Brain microvascular endothelial cell (primary cell): Measurements from ENCODE around the gene ANO8.

Source experiments
- DNase-seq: peaks from one replicate; pipeline ENCODE4 v3.0.0-alpha.2; 2020
- H3K27ac ChIP-seq: fragments of 250-450 bp; sonication (Bioruptor Pico); 2 replicates; pipeline ENCODE4 v1.5.1; 2020; ENCODE audit warnings: mild to moderate bottlenecking, moderate library complexity
- H3K27me3 ChIP-seq: fragments of 250-450 bp; sonication (Bioruptor Pico); replicated peaks from 2 replicates; pipeline ENCODE4 v1.5.1; 2020; ENCODE audit warnings: mild to moderate bottlenecking
- H3K36me3 ChIP-seq: fragments of 250-450 bp; sonication (Bioruptor Pico); replicated peaks from 2 replicates; pipeline ENCODE4 v1.5.1; 2020; ENCODE audit warnings: mild to moderate bottlenecking
- H3K4me3 ChIP-seq: 2 replicates; pipeline ENCODE4 v1.5.1; 2011; ENCODE audit warnings: low read depth, mild to moderate bottlenecking, control low read depth, low read length, moderate library complexity
- CTCF ChIP-seq: IDR thresholded peaks from 2 replicates; pipeline ENCODE4 v1.5.1; 2011; ENCODE audit warnings: low read depth, mild to moderate bottlenecking, moderate library complexity, low read length, control low read depth, inconsistent platforms; ENCODE audit errors: missing control alignments
- in situ Hi-C: cut with HindIII; loops from 2 replicates; pipeline ENCODE4 v1.10.0; 2017; ENCODE audit warnings: low sequenced_read_pairs, low pct_ligation_motif_present

ANO8 gene, protein sequence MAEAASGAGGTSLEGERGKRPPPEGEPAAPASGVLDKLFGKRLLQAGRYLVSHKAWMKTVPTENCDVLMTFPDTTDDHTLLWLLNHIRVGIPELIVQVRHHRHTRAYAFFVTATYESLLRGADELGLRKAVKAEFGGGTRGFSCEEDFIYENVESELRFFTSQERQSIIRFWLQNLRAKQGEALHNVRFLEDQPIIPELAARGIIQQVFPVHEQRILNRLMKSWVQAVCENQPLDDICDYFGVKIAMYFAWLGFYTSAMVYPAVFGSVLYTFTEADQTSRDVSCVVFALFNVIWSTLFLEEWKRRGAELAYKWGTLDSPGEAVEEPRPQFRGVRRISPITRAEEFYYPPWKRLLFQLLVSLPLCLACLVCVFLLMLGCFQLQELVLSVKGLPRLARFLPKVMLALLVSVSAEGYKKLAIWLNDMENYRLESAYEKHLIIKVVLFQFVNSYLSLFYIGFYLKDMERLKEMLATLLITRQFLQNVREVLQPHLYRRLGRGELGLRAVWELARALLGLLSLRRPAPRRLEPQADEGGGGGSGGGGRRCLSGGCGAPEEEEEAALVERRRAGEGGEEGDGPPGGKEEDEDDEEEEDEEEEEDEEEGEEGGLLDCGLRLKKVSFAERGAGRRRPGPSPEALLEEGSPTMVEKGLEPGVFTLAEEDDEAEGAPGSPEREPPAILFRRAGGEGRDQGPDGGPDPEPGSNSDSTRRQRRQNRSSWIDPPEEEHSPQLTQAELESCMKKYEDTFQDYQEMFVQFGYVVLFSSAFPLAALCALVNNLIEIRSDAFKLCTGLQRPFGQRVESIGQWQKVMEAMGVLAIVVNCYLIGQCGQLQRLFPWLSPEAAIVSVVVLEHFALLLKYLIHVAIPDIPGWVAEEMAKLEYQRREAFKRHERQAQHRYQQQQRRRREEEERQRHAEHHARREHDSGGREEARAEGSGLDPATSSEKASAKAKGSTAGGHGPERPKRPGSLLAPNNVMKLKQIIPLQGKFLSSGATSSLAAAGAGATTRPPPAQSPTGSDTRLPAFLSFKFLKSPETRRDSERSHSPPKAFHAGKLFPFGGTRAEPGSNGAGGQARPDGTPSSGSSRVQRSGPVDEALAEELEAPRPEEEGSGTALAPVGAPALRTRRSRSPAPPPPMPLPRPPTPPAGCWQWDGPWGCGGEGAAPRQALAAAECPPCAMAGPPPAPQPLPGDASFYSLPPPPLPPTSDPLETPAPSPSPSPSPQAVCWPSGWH

GRCh38 chr19:17334414-17335409, at the start of gene ANO8:
ANO8 (minus strand) TSS chr19:17334855; CDS start chr19:17334670, 185 bp downstream.
- Histone ChIP-seq H3K27ac (peak within 1 kb of the TSS; percentile 50), H3K4me3 (peak within 1 kb of the TSS; percentile 69), H3K27me3 (no peaks in the 10 kb centered on the region), H3K36me3 (peaks cover 4% of the 10 kb centered on the region)
- no peak for TF ChIP-seq CTCF
- DNase-seq = peak; percentile 99
- in situ Hi-C loops = no loop called here

GRCh38 chr19:17380426-17381138, 45.9 kb upstream of the ANO8 start:
- Histone ChIP-seq H3K4me3 (no peak overlapping the region), H3K36me3 (no peaks in the 10 kb centered on the region), H3K27me3 (no peaks in the 10 kb centered on the region), H3K27ac (no peak overlapping the region)
- no peak for DNase-seq
- in situ Hi-C loops = no loop called here
- no peak for TF ChIP-seq CTCF

- Histone ChIP-seq H3K4me3 (no peak overlapping the region), H3K36me3 (no peaks in the 10 kb centered on the region), H3K27me3 (no peaks in the 10 kb centered on the region), H3K27ac (no peak overlapping the region)
- no peak for TF ChIP-seq CTCF
- no peak for DNase-seq
- in situ Hi-C loops = no loop called here
These were observed 44.6 kb upstream of the ANO8 start for GRCh38 chr19:17379221-17379631.

- in situ Hi-C loops = no loop called here
- TF ChIP-seq CTCF = no peak
These were observed 43.6 kb upstream of the ANO8 start for GRCh38 chr19:17378271-17378670.

More at GRCh38 chr19:17378271-17378670, 43.6 kb upstream of the ANO8 start:
- DNase-seq = no peak
- Histone ChIP-seq H3K4me3 (no peak overlapping the region), H3K27me3 (no peaks in the 10 kb centered on the region), H3K36me3 (no peaks in the 10 kb centered on the region), H3K27ac (no peak overlapping the region)
